Nephron (organoid): ENCODE results near the gene TNFRSF8.

ENCODE experiments used
- H3K27ac Mint-ChIP-seq, 3 experiments: 2 replicates each; pipeline ENCODE4 v1.8.0; 2020; ENCODE audit warnings: mixed read lengths in 3 of 3, mild to moderate bottlenecking in 2 of 3, moderate library complexity in 1 of 3
- H3K27me3 Mint-ChIP-seq: 2 replicates; pipeline ENCODE4 v1.8.0; 2021; ENCODE audit warnings: low read depth, mild to moderate bottlenecking, moderate library complexity, mixed read lengths
- H3K36me3 Mint-ChIP-seq: 2 replicates; pipeline ENCODE4 v1.8.0; 2020; ENCODE audit warnings: low read depth, mixed read lengths
- H3K4me1 Mint-ChIP-seq: 2 replicates; pipeline ENCODE4 v1.8.0; 2020; ENCODE audit warnings: mixed read lengths
- H3K4me3 Mint-ChIP-seq, 3 experiments: 2 replicates each; pipeline ENCODE4 v1.8.0; 2020; ENCODE audit warnings: mild to moderate bottlenecking in 3 of 3, mixed read lengths in 3 of 3, moderate library complexity in 2 of 3
- H3K9me3 Mint-ChIP-seq: 2 replicates; pipeline ENCODE4 v1.8.0; 2020; ENCODE audit warnings: mixed read lengths
- CTCF ChIP-seq, 3 experiments: fragments of 200-600 bp; sonication (generic); IDR thresholded peaks; one replicate each; pipeline ENCODE4 v1.5.0; 2021; ENCODE audit warnings: antibody characterized with exemption in 3 of 3; ENCODE audit not compliant: unreplicated experiment in 3 of 3

Gene TNFRSF8

GRCh38 chr1:12161324-12161661 is 98.2 kb downstream of the TNFRSF8 start:
- Mint-ChIP-seq H3K27ac (peak overlapping the region in 1 of 3 experiments; percentile 38), H3K9me3 (no peaks in the 10 kb centered on the region), H3K36me3 (no peaks in the 10 kb centered on the region), H3K4me3 (no peak overlapping the region), H3K27me3 (peaks cover 32% of the 10 kb centered on the region), H3K4me1 (peaks cover 32% of the 10 kb centered on the region)
- no peak for TF ChIP-seq CTCF (IDR thresholded peaks at IDR 0.05; ENCODE audit: unreplicated experiment in 3 of 3)

GRCh38 chr1:12161662-12162458 is 98.8 kb downstream of the TNFRSF8 start:
- no peaks in the 10 kb centered on the region for H3K9me3 Mint-ChIP-seq
- H3K36me3 Mint-ChIP-seq = no peaks in the 10 kb centered on the region
- peaks cover 32% of the 10 kb centered on the region for H3K4me1 Mint-ChIP-seq
- H3K27ac Mint-ChIP-seq = peak overlapping the region in 1 of 3 experiments; percentile 38
- no peak overlapping the region for H3K4me3 Mint-ChIP-seq
- no peak for TF ChIP-seq CTCF (IDR thresholded peaks at IDR 0.05; ENCODE audit: unreplicated experiment in 3 of 3)
- H3K27me3 Mint-ChIP-seq = peaks cover 35% of the 10 kb centered on the region

- Mint-ChIP-seq H3K4me3 (no peak overlapping the region), H3K4me1 (peaks cover 28% of the 10 kb centered on the region), H3K27me3 (peaks cover 36% of the 10 kb centered on the region), H3K9me3 (no peaks in the 10 kb centered on the region), H3K27ac (peak overlapping the region in 1 of 3 experiments; percentile 38), H3K36me3 (no peaks in the 10 kb centered on the region)
- TF ChIP-seq CTCF (IDR thresholded peaks at IDR 0.05; ENCODE audit: unreplicated experiment in 3 of 3) = no peak
These were observed 99.5 kb downstream of the TNFRSF8 start for GRCh38 chr1:12162459-12163137.

GRCh38 chr1:12163210-12163609 is 100.1 kb downstream of the TNFRSF8 start:
- peaks cover 29% of the 10 kb centered on the region for H3K4me1 Mint-ChIP-seq
- no peak overlapping the region for H3K4me3 Mint-ChIP-seq
- no peaks in the 10 kb centered on the region for H3K9me3 Mint-ChIP-seq
- peaks cover 40% of the 10 kb centered on the region for H3K27me3 Mint-ChIP-seq
- H3K36me3 Mint-ChIP-seq = no peaks in the 10 kb centered on the region
- TF ChIP-seq CTCF (IDR thresholded peaks at IDR 0.05; ENCODE audit: unreplicated experiment in 3 of 3) = no peak
- no peak overlapping the region for H3K27ac Mint-ChIP-seq

- Mint-ChIP-seq H3K27me3 (peaks cover 47% of the 10 kb centered on the region), H3K36me3 (no peaks in the 10 kb centered on the region), H3K27ac (no peak overlapping the region), H3K4me1 (peaks cover 28% of the 10 kb centered on the region), H3K9me3 (no peaks in the 10 kb centered on the region), H3K4me3 (no peak overlapping the region)
- TF ChIP-seq CTCF (IDR thresholded peaks at IDR 0.05; ENCODE audit: unreplicated experiment in 3 of 3) = no peak
These were observed 101.1 kb downstream of the TNFRSF8 start for GRCh38 chr1:12164210-12164609.
